Hepatocyte (in vitro differentiated cells): ENCODE results near the gene KCNQ1. TPM values are rescaled to one million over a fixed set of nuclear protein-coding genes. Genes with fewer than 3 reads are reported as not detected.

ENCODE experiments used
- DNase-seq: peaks from one replicate; pipeline ENCODE4 v3.0.0-alpha.2; 2016; ENCODE audit warnings: low spot score
- H2AFZ ChIP-seq: fragments of 200-600 bp; sonication (generic); 2 replicates; pipeline ENCODE4 v1.6.0; 2016; ENCODE audit warnings: antibody characterized with exemption, mild to moderate bottlenecking
- H3K27ac ChIP-seq: fragments of 200-600 bp; sonication (generic); 2 replicates; pipeline ENCODE4 v1.5.1; 2016; ENCODE audit warnings: mild to moderate bottlenecking
- H3K27me3 ChIP-seq: fragments of 200-600 bp; sonication (generic); 2 replicates; pipeline ENCODE4 v1.6.1; 2016
- H3K36me3 ChIP-seq: fragments of 200-600 bp; sonication (generic); replicated peaks from 2 replicates; pipeline ENCODE4 v1.5.1; 2016; ENCODE audit warnings: low read depth; ENCODE audit not compliant: insufficient read depth
- H3K4me1 ChIP-seq: fragments of 200-600 bp; sonication (generic); 2 replicates; pipeline ENCODE4 v1.5.1; 2016; ENCODE audit warnings: mild to moderate bottlenecking, moderate library complexity; ENCODE audit not compliant: insufficient read depth
- H3K4me2 ChIP-seq: fragments of 200-600 bp; sonication (generic); 2 replicates; pipeline ENCODE4 v1.6.0; 2016
- H3K4me3 ChIP-seq: fragments of 200-600 bp; sonication (generic); 2 replicates; pipeline ENCODE4 v1.5.1; 2016; ENCODE audit warnings: mild to moderate bottlenecking
- H3K79me2 ChIP-seq: fragments of 200-600 bp; sonication (generic); 2 replicates; pipeline ENCODE4 v1.6.0; 2017; ENCODE audit warnings: mild to moderate bottlenecking
- H3K9me2 ChIP-seq: fragments of 200-600 bp; sonication (generic); replicated peaks from 2 replicates; pipeline ENCODE4 v1.6.0; 2017; ENCODE audit warnings: mild to moderate bottlenecking; ENCODE audit not compliant: insufficient read depth
- H3K9me3 ChIP-seq: fragments of 200-600 bp; sonication (generic); 2 replicates; pipeline ENCODE4 v1.5.1; 2016; ENCODE audit warnings: low read depth, mild to moderate bottlenecking
- H4K20me1 ChIP-seq: fragments of 200-600 bp; sonication (generic); 2 replicates; pipeline ENCODE4 v1.6.0; 2016; ENCODE audit warnings: mild to moderate bottlenecking; ENCODE audit not compliant: insufficient read depth, poor library complexity, severe bottlenecking
- EZH2 ChIP-seq: fragments of 200-600 bp; sonication (generic); IDR thresholded peaks from 2 replicates; pipeline ENCODE4 v1.6.1; 2016; ENCODE audit warnings: antibody characterized with exemption, mild to moderate bottlenecking, borderline replicate concordance
- EZH2phosphoT487 ChIP-seq: fragments of 200-600 bp; sonication (generic); IDR thresholded peaks from one replicate; pipeline ENCODE4 v1.6.1; 2018; ENCODE audit warnings: antibody characterized with exemption, mild to moderate bottlenecking, low read depth, moderate library complexity; ENCODE audit not compliant: unreplicated experiment, severe bottlenecking
- WGBS: methylation state at CpG from one replicate; pipeline ENCODE4 v1.1.6; 2016; ENCODE audit warnings: low lambda C conversion rate; ENCODE audit errors: missing lambda C conversion rate; 5-methylcytosine and 5-hydroxymethylcytosine counted together
- polyA plus RNA-seq: library from polyadenylated mRNA; unstranded; fragments of >200 nt; fragmentation: Nextera tagmentation; extraction: Ambion mirVana; gene quantifications from 2 replicates; pipeline ENCODE4 v1.2.1, GENCODE V29; 2016
- total RNA-seq: library from RNA; depleted of rRNA; stranded (reverse); fragments of >200 nt; gene quantifications from 2 replicates; pipeline ENCODE4 v1.2.3, GENCODE V29; 2014
- TF ChIP-seq, protein P1 (sequence below): fragments of 200-600 bp; sonication (generic); IDR thresholded peaks from 2 replicates; pipeline ENCODE4 v1.5.1; 2016; ENCODE audit warnings: antibody characterized with exemption, mild to moderate bottlenecking; ENCODE audit not compliant: poor library complexity

Gene KCNQ1
- total and polyA plus RNA-seq, 2 experiments from 2014 or later, result 1.8 to 6.4 TPM

DNA sequence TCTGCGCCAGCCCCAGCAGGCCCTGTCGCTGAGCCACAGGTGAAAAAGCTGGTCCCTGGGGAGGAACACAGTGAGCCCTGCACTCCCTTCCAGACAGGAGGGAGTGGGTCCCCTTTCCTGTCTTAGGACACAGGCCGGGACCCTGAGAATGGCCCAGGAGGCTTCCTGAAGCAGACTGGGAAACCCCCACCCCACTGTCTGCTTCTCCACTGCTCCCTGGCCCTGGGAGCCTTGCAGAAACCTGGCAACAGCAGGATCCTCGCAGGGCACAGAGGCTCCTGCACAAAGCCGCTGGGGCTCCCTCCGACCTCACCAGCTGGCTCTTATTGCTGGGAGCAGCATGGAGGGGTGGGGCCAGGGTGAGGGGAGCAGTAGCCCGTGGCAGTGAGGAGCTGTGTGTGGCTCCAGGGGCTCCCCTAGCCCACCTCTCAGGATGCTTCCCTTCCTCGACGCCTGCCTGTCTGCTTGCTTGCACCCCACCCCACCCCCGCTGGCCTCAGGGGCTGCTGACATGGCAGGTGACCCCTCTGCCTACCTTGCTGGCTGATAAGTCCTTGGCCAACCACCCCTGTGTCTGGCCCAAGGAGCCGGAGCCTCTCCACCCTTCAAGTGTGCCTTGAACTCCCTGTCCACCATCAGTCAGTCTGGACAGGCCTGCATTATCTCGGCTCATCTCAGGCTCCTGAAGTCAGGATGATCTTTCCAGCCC lies 327.1 kb downstream of the KCNQ1 start:
- no peak overlapping the region for H2AFZ ChIP-seq
- no peak overlapping the region for H3K4me2 ChIP-seq
- peaks cover 3% of the 10 kb centered on the region for H3K27me3 ChIP-seq
- no peak overlapping the region for H3K27ac ChIP-seq
- no peaks in the 10 kb centered on the region for H3K79me2 ChIP-seq
- H3K36me3 ChIP-seq, result no peaks in the 10 kb centered on the region
- TF ChIP-seq, protein P1, sequence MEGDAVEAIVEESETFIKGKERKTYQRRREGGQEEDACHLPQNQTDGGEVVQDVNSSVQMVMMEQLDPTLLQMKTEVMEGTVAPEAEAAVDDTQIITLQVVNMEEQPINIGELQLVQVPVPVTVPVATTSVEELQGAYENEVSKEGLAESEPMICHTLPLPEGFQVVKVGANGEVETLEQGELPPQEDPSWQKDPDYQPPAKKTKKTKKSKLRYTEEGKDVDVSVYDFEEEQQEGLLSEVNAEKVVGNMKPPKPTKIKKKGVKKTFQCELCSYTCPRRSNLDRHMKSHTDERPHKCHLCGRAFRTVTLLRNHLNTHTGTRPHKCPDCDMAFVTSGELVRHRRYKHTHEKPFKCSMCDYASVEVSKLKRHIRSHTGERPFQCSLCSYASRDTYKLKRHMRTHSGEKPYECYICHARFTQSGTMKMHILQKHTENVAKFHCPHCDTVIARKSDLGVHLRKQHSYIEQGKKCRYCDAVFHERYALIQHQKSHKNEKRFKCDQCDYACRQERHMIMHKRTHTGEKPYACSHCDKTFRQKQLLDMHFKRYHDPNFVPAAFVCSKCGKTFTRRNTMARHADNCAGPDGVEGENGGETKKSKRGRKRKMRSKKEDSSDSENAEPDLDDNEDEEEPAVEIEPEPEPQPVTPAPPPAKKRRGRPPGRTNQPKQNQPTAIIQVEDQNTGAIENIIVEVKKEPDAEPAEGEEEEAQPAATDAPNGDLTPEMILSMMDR, result no peak
- TF ChIP-seq EZH2 (no peak), EZH2phosphoT487 (no peak)
- no peaks in the 10 kb centered on the region for H3K9me2 ChIP-seq
- H3K9me3 ChIP-seq, result no peaks in the 10 kb centered on the region
- H3K4me3 ChIP-seq, result no peak overlapping the region
- DNase-seq, result no peak
- H3K4me1 ChIP-seq, result no peaks in the 10 kb centered on the region
- 89% methylated on average over 12 of the region's 12 CpGs for WGBS
- no peaks in the 10 kb centered on the region for H4K20me1 ChIP-seq

DNA sequence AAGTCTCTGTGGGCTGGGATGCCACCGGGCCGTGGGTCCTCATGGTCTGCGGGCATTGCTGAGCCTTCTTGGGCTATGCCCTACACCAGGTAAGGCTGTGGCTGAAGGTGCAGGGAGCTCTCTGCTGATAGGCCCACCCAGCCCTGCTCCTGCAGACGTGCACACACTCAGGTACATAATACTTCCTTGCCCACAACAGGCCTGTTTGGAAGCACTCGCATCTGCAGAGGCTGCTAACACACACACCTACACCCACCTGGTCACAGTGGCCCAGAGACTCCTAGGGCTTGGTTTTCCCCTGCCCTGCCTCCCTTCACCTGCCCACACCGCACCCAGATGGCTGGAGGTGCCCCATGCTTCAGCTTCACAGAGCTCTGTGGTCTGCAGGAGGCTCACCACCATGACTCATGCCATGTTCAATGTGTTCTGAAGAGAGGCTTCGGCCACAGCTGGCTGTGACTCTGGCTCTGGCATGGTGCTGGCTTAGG lies 327.8 kb downstream of the KCNQ1 start:
- peaks cover 2% of the 10 kb centered on the region for H3K4me1 ChIP-seq
- H3K9me3 ChIP-seq, result no peaks in the 10 kb centered on the region
- H4K20me1 ChIP-seq, result no peaks in the 10 kb centered on the region
- peaks cover 3% of the 10 kb centered on the region for H3K27me3 ChIP-seq
- H3K36me3 ChIP-seq, result no peaks in the 10 kb centered on the region
- no peak for DNase-seq
- H3K9me2 ChIP-seq, result no peaks in the 10 kb centered on the region
- no peaks in the 10 kb centered on the region for H3K79me2 ChIP-seq
- H2AFZ ChIP-seq, result no peak overlapping the region
- H3K4me2 ChIP-seq, result no peak overlapping the region
- no peak overlapping the region for H3K4me3 ChIP-seq
- no peak overlapping the region for H3K27ac ChIP-seq
- TF ChIP-seq EZH2phosphoT487 (no peak), EZH2 (no peak)
- WGBS, result 90% methylated on average over 7 of the region's 7 CpGs

DNA sequence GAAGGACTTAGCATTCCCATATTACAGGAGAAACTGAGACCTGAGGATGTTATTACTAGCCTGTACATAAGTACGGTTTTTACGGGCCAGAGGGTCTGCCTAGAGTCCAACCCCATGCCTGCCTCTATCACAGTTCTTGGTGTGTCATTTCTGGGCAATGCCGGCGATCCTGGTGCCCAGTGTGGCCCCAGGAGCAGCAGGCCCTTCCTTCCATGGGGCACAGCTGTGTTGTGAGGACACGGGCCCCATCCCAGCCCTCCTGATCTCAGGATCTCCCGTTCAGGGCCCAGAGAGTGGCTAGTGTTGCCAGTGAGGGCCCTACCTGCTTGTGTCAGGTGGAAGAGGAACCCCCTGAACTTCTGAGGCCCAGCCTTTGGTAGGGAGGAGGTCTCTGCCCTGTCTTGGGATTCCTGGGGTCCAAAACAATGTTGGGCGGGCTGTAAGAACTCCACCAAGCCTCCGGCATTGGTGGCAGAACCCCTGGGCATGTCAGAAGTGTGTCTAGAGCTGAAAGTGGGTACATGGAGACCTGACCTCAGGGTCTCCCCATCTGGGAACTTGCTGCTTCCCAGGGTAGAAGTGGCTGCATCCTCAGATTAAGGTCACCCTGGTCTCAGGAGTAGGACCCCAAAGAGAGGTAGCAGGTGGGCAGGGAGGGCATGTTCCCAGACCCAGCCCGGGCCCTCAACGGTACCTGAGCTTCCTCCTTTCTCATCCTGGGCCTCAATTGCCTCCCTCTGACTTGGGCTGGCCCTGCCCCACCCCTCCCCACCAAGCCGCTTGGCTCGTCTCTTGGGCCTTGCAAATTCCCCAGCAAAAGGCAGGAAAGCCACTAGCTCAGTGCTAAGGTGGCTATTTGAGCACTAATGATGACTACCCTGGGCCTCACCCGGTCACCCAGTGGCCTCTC lies 329.6 kb downstream of the KCNQ1 start:
- Histone ChIP-seq H3K9me2 (no peaks in the 10 kb centered on the region), H3K36me3 (no peaks in the 10 kb centered on the region), H4K20me1 (no peaks in the 10 kb centered on the region), H3K4me1 (peaks cover 19% of the 10 kb centered on the region), H3K4me2 (no peak overlapping the region), H3K27me3 (peaks cover 3% of the 10 kb centered on the region), H3K4me3 (no peak overlapping the region), H3K79me2 (no peaks in the 10 kb centered on the region), H2AFZ (no peak overlapping the region), H3K27ac (no peak overlapping the region), H3K9me3 (no peaks in the 10 kb centered on the region)
- TF ChIP-seq EZH2phosphoT487, result no peak
- TF ChIP-seq EZH2, result no peak
- TF ChIP-seq, protein P1, result no peak
- WGBS, result 94% methylated on average over 13 of the region's 13 CpGs
- no peak for DNase-seq
